Measurements from ENCODE around the gene VMP1. TPM values are rescaled to one million over a fixed set of nuclear protein-coding genes. Genes with fewer than 3 reads are reported as not detected.

The VMP1 gene
- total and polyA plus RNA-seq, 2 of the 13 experiments (the other 11 are each of a cell fraction or from before 2014, with no cell fraction given), result 186 to 271 TPM

DNA sequence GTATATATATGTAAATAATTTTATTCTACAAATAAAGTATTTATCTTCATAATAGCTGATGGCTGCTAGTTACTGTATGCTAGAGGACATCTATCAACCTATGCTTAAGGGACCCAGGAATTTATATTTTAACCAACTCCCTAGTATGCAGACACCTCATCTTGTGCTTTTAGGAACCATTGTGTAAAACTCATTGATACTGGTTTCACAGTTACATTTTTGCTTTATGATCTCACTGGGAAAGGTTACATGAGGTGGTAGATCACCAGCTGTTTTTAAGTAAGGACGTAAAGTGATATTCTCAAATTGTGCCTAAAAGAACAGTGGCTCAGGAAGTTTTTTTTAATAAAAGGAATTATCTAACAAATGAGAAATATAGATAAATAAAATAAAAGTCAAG, 56.4 kb downstream of the VMP1 start:
- Histone ChIP-seq H3K27ac (ENCODE audit: extremely low read length, insufficient read depth, low read length) (no peak overlapping the region), H2AFZ (ENCODE audit: low read length) (no peak overlapping the region), H3K4me2 (ENCODE audit: low read depth, low read length) (no peak overlapping the region), H3K4me1 (ENCODE audit: insufficient read depth, low read length) (peaks cover 30% of the 10 kb centered on the region), H3K9ac (ENCODE audit: insufficient read depth, low read depth, low read length) (no peak overlapping the region), H3K4me3 (replicated peaks in 1 of 3; ENCODE audit: insufficient read depth in 1 of 3, low read depth in 2 of 3, low read length in 3 of 3) (no peak overlapping the region), H3K36me3 (replicated peaks in 1 of 2; ENCODE audit: control insufficient read depth in 1 of 2, insufficient read depth in 2 of 2, low read length in 2 of 2) (peaks cover 6 to 30% of the 10 kb centered on the region in 2 experiments; a peak in 4 of 5 replicates), H3K79me2 (ENCODE audit: insufficient read depth, low read length) (peaks cover 11% of the 10 kb centered on the region), H4K20me1 (ENCODE audit: insufficient read depth, low read length) (no peaks in the 10 kb centered on the region), H3K9me3 (ENCODE audit: low read length) (no peaks in the 10 kb centered on the region), H3K27me3 (ENCODE audit: control insufficient read depth in 1 of 2, insufficient read depth in 2 of 2, low read length in 2 of 2) (no peaks in the 10 kb centered on the region)
- in situ Hi-C loops (cut with HindIII; ENCODE audit: extremely low pct_ligation_motif_present, low pct_unique_long_range_greater_than_20kb), result no loop called here
- WGBS (ENCODE audit: low lambda C conversion rate), result 100% methylated on average over 1 of the region's 1 CpG
- FAIRE-seq (no peak), DNase-seq (ENCODE audit: low spot score) (peak; percentile 9), ATAC-seq (no peak)
- CTCF ChIA-PET (ENCODE audit: low intra/inter-chr PET ratio, low total read pairs), result no interaction called here
- POLR2A ChIA-PET, result interaction anchor here (1.1 to 2.8 kb wide), 3 partner anchors 10 to 74 kb away, joined by 3 to 22 read pairs (median 5); no protein-coding TSS in a partner anchor
- no TSS peak for BruUV-seq (replicated peaks)
- intact Hi-C loops (cut with micrococcal nuclease; ENCODE audit: unreplicated experiment), result no loop called here
- no peak for TF ChIP-seq STAG1 (CRISPR knock-in tag; IDR thresholded peaks at IDR 0.05)
- no peak for TF ChIP-seq ELF4 (CRISPR knock-in tag; IDR thresholded peaks at IDR 0.05; ENCODE audit: borderline replicate concordance)
- TF ChIP-seq, protein P1, sequence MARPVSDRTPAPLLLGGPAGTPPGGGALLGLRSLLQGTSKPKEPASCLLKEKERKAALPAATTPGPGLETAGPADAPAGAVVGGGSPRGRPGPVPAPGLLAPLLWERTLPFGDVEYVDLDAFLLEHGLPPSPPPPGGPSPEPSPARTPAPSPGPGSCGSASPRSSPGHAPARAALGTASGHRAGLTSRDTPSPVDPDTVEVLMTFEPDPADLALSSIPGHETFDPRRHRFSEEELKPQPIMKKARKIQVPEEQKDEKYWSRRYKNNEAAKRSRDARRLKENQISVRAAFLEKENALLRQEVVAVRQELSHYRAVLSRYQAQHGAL (CRISPR knock-in tag; IDR thresholded peaks at IDR 0.05; ENCODE audit: not compliant biosample characterization), result no peak
- no peak for TF ChIP-seq DZIP1 (CRISPR knock-in tag; IDR thresholded peaks at IDR 0.05)
- TF ChIP-seq ZNF12 (CRISPR knock-in tag; IDR thresholded peaks at IDR 0.05), result no peak
- TF ChIP-seq ATF7 (IDR thresholded peaks at IDR 0.05), result no peak
- no peak for TF ChIP-seq ATF7 (CRISPR knock-in tag; IDR thresholded peaks at IDR 0.05)
- TF ChIP-seq ZNF691 (CRISPR knock-in tag; IDR thresholded peaks at IDR 0.05; ENCODE audit: borderline replicate concordance, low read depth), result no peak
